MG63 (cell line): ENCODE data around the gene OPN5. TPM values are rescaled to one million over a fixed set of nuclear protein-coding genes. Genes with fewer than 3 reads are reported as not detected.

Experiments
- DNase-seq: peaks from one replicate; pipeline ENCODE4 v3.0.0-alpha.2; 2020
- H3K27me3 ChIP-seq: fragments of 250-450 bp; sonication (Bioruptor Pico); 2 replicates; pipeline ENCODE4 v1.5.1; 2020; ENCODE audit warnings: mild to moderate bottlenecking, moderate library complexity
- H3K36me3 ChIP-seq: fragments of 250-450 bp; sonication (Bioruptor Pico); 2 replicates; pipeline ENCODE4 v1.5.1; 2020; ENCODE audit warnings: mild to moderate bottlenecking, moderate library complexity
- H3K4me3 ChIP-seq: fragments of 250-450 bp; sonication (Bioruptor Pico); 2 replicates; pipeline ENCODE4 v1.5.1; 2020; ENCODE audit warnings: mild to moderate bottlenecking, moderate library complexity
- H3K9me3 ChIP-seq: fragments of 250-450 bp; sonication (Bioruptor Pico); 2 replicates; pipeline ENCODE4 v1.5.1; 2020; ENCODE audit warnings: mild to moderate bottlenecking, moderate library complexity
- total RNA-seq: library from RNA; depleted of rRNA; stranded (reverse); fragments of >200 nt; shearing (Covaris generic); gene quantifications from 2 replicates; pipeline ENCODE4 v1.2.3, GENCODE V29; 2014; ENCODE audit warnings: low replicate concordance

The OPN5 gene
- total RNA-seq, 1 experiment from 2014 or later: not detected

GRCh38 chr6:47773005-47773404 lies 8.8 kb upstream of the OPN5 start:
- DNase-seq: no peak
- H3K9me3 ChIP-seq: no peaks in the 10 kb centered on the region
- no peak overlapping the region for H3K4me3 ChIP-seq
- H3K27me3 ChIP-seq: no peaks in the 10 kb centered on the region
- H3K36me3 ChIP-seq: no peaks in the 10 kb centered on the region

GRCh38 chr6:47780510-47781356 lies 1.1 kb upstream of the OPN5 start:
- no peaks in the 10 kb centered on the region for H3K36me3 ChIP-seq
- H3K4me3 ChIP-seq: no peak overlapping the region
- peak; percentile 59 for DNase-seq
- no peaks in the 10 kb centered on the region for H3K9me3 ChIP-seq
- H3K27me3 ChIP-seq: no peaks in the 10 kb centered on the region

- H3K27me3 ChIP-seq: no peaks in the 10 kb centered on the region
- DNase-seq: no peak
- H3K36me3 ChIP-seq: no peaks in the 10 kb centered on the region
- H3K9me3 ChIP-seq: no peaks in the 10 kb centered on the region
- no peak overlapping the region for H3K4me3 ChIP-seq
These were observed 3.4 kb downstream of the OPN5 start for GRCh38 chr6:47785182-47785581.

- Histone ChIP-seq H3K4me3 (peak overlapping the region; percentile 11), H3K36me3 (no peaks in the 10 kb centered on the region), H3K27me3 (no peaks in the 10 kb centered on the region), H3K9me3 (no peaks in the 10 kb centered on the region)
- peak; percentile 63 for DNase-seq
These were observed 6.0 kb downstream of the OPN5 start for GRCh38 chr6:47787620-47788497.

GRCh38 chr6:47788498-47788884 lies 6.7 kb downstream of the OPN5 start:
- H3K9me3 ChIP-seq: no peaks in the 10 kb centered on the region
- no peaks in the 10 kb centered on the region for H3K36me3 ChIP-seq
- no peak for DNase-seq
- H3K27me3 ChIP-seq: no peaks in the 10 kb centered on the region
- no peak overlapping the region for H3K4me3 ChIP-seq

GRCh38 chr6:47789553-47789952 lies 7.7 kb downstream of the OPN5 start:
- no peak for DNase-seq
- H3K9me3 ChIP-seq: no peaks in the 10 kb centered on the region
- H3K36me3 ChIP-seq: no peaks in the 10 kb centered on the region
- H3K4me3 ChIP-seq: no peak overlapping the region
- no peaks in the 10 kb centered on the region for H3K27me3 ChIP-seq

GRCh38 chr6:47792216-47792733 lies 10.4 kb downstream of the OPN5 start:
- no peak overlapping the region for H3K4me3 ChIP-seq
- H3K36me3 ChIP-seq: no peaks in the 10 kb centered on the region
- DNase-seq: no peak
- no peaks in the 10 kb centered on the region for H3K9me3 ChIP-seq
- no peaks in the 10 kb centered on the region for H3K27me3 ChIP-seq

- Histone ChIP-seq H3K27me3 (no peaks in the 10 kb centered on the region), H3K9me3 (no peaks in the 10 kb centered on the region), H3K36me3 (no peaks in the 10 kb centered on the region), H3K4me3 (no peak overlapping the region)
- no peak for DNase-seq
These were observed 12.8 kb downstream of the OPN5 start for GRCh38 chr6:47794577-47795135.

GRCh38 chr6:47801984-47802383 lies 20.2 kb downstream of the OPN5 start:
- H3K27me3 ChIP-seq: no peaks in the 10 kb centered on the region
- DNase-seq: no peak
- H3K4me3 ChIP-seq: no peak overlapping the region
- no peaks in the 10 kb centered on the region for H3K9me3 ChIP-seq
- no peaks in the 10 kb centered on the region for H3K36me3 ChIP-seq

GRCh38 chr6:47804821-47805220 lies 23.0 kb downstream of the OPN5 start:
- Histone ChIP-seq H3K9me3 (no peaks in the 10 kb centered on the region), H3K36me3 (no peaks in the 10 kb centered on the region), H3K27me3 (no peaks in the 10 kb centered on the region), H3K4me3 (no peak overlapping the region)
- no peak for DNase-seq

GRCh38 chr6:47809873-47810272 lies 28.0 kb downstream of the OPN5 start:
- Histone ChIP-seq H3K9me3 (no peaks in the 10 kb centered on the region), H3K36me3 (no peaks in the 10 kb centered on the region), H3K4me3 (no peak overlapping the region), H3K27me3 (no peaks in the 10 kb centered on the region)
- DNase-seq: no peak

GRCh38 chr6:47810885-47811284 lies 29.1 kb downstream of the OPN5 start:
- no peaks in the 10 kb centered on the region for H3K36me3 ChIP-seq

GRCh38 chr6:47811443-47811842 lies 29.6 kb downstream of the OPN5 start:
- Histone ChIP-seq H3K27me3 (no peaks in the 10 kb centered on the region), H3K36me3 (no peaks in the 10 kb centered on the region), H3K4me3 (no peak overlapping the region), H3K9me3 (no peaks in the 10 kb centered on the region)
- no peak for DNase-seq

More at GRCh38 chr6:47810885-47811284, 29.1 kb downstream of the OPN5 start:
- Histone ChIP-seq H3K4me3 (no peak overlapping the region), H3K9me3 (no peaks in the 10 kb centered on the region), H3K27me3 (no peaks in the 10 kb centered on the region)
- DNase-seq: no peak

- H3K9me3 ChIP-seq: no peaks in the 10 kb centered on the region
- DNase-seq: no peak
- no peaks in the 10 kb centered on the region for H3K27me3 ChIP-seq
- H3K36me3 ChIP-seq: no peaks in the 10 kb centered on the region
- H3K4me3 ChIP-seq: no peak overlapping the region
These were observed 35.9 kb downstream of the OPN5 start for GRCh38 chr6:47817749-47818148.

- DNase-seq: no peak
- Histone ChIP-seq H3K9me3 (no peaks in the 10 kb centered on the region), H3K27me3 (no peaks in the 10 kb centered on the region), H3K36me3 (no peaks in the 10 kb centered on the region), H3K4me3 (no peak overlapping the region)
These were observed 37.6 kb downstream of the OPN5 start for GRCh38 chr6:47819461-47819860.

- Histone ChIP-seq H3K4me3 (no peak overlapping the region), H3K36me3 (no peaks in the 10 kb centered on the region), H3K9me3 (no peaks in the 10 kb centered on the region), H3K27me3 (no peaks in the 10 kb centered on the region)
- no peak for DNase-seq
These were observed 41.2 kb downstream of the OPN5 start for GRCh38 chr6:47822856-47823554.
